Gastroesophageal sphincter (tissue), 3 donors: ENCODE measurements around the gene FBXW8.

Source experiments
- EP300 ChIP-seq: sonication (generic); formaldehyde crosslinking; IDR thresholded peaks from one replicate; pipeline ENCODE4 v1.6.1; 2017; ENCODE audit warnings: antibody characterized with exemption, mild to moderate bottlenecking
- TF ChIP-seq, protein P1 (sequence below), 4 experiments: fragments of 200-600 bp in 2 of 4; fragments of 450-650 bp in 2 of 4; sonication (generic) in 1 of 4; IDR thresholded peaks; one replicate each; pipeline ENCODE4 v1.5.1; 2017 to 2019; ENCODE audit warnings: antibody characterized with exemption in 4 of 4, mild to moderate bottlenecking in 2 of 4, moderate library complexity in 2 of 4

DNA sequence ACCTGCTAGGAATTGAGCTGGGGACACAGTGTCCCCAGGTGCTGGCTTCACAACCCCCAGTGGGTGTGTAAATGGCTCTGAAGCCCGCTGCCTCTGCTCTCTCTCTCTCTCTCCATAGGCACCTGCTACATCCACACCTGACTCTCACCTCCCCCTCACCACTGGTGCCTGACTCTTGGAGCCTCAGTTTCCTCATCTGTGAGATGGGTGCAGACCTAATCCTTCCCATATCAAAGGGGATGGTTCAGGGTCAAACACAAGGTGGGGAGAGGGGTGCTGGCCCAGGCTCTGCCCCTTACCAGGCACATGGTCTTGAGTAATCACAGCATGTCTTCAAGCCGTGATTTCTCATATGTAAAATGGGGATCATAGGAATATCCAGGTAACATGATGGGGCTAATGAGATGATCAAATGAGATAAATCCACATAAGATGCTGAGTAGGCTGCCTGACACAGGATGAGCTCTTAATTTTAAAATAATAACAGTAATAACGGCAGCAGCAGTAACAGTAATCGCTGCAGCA lies 150.9 kb downstream of the FBXW8 start:
- TF ChIP-seq, protein P1, sequence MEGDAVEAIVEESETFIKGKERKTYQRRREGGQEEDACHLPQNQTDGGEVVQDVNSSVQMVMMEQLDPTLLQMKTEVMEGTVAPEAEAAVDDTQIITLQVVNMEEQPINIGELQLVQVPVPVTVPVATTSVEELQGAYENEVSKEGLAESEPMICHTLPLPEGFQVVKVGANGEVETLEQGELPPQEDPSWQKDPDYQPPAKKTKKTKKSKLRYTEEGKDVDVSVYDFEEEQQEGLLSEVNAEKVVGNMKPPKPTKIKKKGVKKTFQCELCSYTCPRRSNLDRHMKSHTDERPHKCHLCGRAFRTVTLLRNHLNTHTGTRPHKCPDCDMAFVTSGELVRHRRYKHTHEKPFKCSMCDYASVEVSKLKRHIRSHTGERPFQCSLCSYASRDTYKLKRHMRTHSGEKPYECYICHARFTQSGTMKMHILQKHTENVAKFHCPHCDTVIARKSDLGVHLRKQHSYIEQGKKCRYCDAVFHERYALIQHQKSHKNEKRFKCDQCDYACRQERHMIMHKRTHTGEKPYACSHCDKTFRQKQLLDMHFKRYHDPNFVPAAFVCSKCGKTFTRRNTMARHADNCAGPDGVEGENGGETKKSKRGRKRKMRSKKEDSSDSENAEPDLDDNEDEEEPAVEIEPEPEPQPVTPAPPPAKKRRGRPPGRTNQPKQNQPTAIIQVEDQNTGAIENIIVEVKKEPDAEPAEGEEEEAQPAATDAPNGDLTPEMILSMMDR (IDR thresholded peaks at IDR 0.05): no peak
- TF ChIP-seq EP300: no peak
